H9 (cell line): ENCODE data around the gene CFAP65. TPM values are rescaled to one million over a fixed set of nuclear protein-coding genes. Genes with fewer than 3 reads are reported as not detected.
A peak's percentile ranks its signal among the peaks of the same experiment; 100 is the strongest.

Source experiments
- DNase-seq: peaks from one replicate; pipeline ENCODE4 v3.0.0-alpha.2; 2017
- H2AFZ ChIP-seq: one replicate; pipeline ENCODE4 v1.6.1; 2013; ENCODE audit warnings: mild to moderate bottlenecking, low read length, control low read depth, moderate library complexity
- H2AK5ac ChIP-seq: 2 replicates; pipeline ENCODE4 v1.6.1; 2013; ENCODE audit warnings: low read length, control low read depth, mixed read lengths; ENCODE audit not compliant: insufficient read length
- H2BK120ac ChIP-seq: one replicate; pipeline ENCODE4 v1.6.1; 2013; ENCODE audit warnings: low read depth, mild to moderate bottlenecking, low read length, control low read depth, inconsistent platforms; ENCODE audit not compliant: poor library complexity, severe bottlenecking
- H2BK12ac ChIP-seq: 2 replicates; pipeline ENCODE4 v1.6.1; 2013; ENCODE audit warnings: low read length, control low read depth, mixed read lengths, low read depth; ENCODE audit not compliant: insufficient read length
- H2BK15ac ChIP-seq: 2 replicates; pipeline ENCODE4 v1.6.1; 2013; ENCODE audit warnings: low read depth, low read length, control low read depth
- H2BK20ac ChIP-seq: one replicate; pipeline ENCODE4 v1.6.1; 2013; ENCODE audit warnings: low read depth, mild to moderate bottlenecking, low read length, control low read depth, inconsistent platforms; ENCODE audit not compliant: poor library complexity, severe bottlenecking
- H2BK5ac ChIP-seq: 2 replicates; pipeline ENCODE4 v1.6.1; 2013; ENCODE audit warnings: low read length, control low read depth, mixed read lengths; ENCODE audit not compliant: insufficient read length
- H3K14ac ChIP-seq: 2 replicates; pipeline ENCODE4 v1.6.1; 2013; ENCODE audit warnings: low read length, control low read depth; ENCODE audit not compliant: insufficient read depth
- H3K18ac ChIP-seq: 2 replicates; pipeline ENCODE4 v1.6.1; 2013; ENCODE audit warnings: low read depth, mild to moderate bottlenecking, mixed read lengths, low read length, control low read depth; ENCODE audit not compliant: insufficient read length
- H3K23ac ChIP-seq: 2 replicates; pipeline ENCODE4 v1.6.1; 2013; ENCODE audit warnings: low read length, control low read depth, mixed read lengths, low read depth; ENCODE audit not compliant: insufficient read length
- H3K23me2 ChIP-seq: 2 replicates; pipeline ENCODE4 v1.6.1; 2013; ENCODE audit warnings: low read depth, mild to moderate bottlenecking, mixed read lengths, low read length, control low read depth; ENCODE audit not compliant: insufficient read length, poor library complexity, severe bottlenecking
- H3K27ac ChIP-seq: 2 replicates; pipeline ENCODE4 v1.5.1; 2013; ENCODE audit warnings: low read length, control low read depth, mixed read lengths, low read depth; ENCODE audit not compliant: insufficient read length
- H3K27me3 ChIP-seq: 2 replicates; pipeline ENCODE4 v1.6.1; 2013; ENCODE audit warnings: low read length, control low read depth, inconsistent platforms; ENCODE audit not compliant: insufficient read depth
- H3K4ac ChIP-seq: 2 replicates; pipeline ENCODE4 v1.6.1; 2013; ENCODE audit warnings: low read depth, mild to moderate bottlenecking, control low read depth, inconsistent platforms, low read length, moderate library complexity
- H3K4me1 ChIP-seq: 2 replicates; pipeline ENCODE4 v1.6.1; 2013; ENCODE audit warnings: low read length, control low read depth, inconsistent platforms; ENCODE audit not compliant: insufficient read depth
- H3K4me2 ChIP-seq: 2 replicates; pipeline ENCODE4 v1.6.1; 2013; ENCODE audit warnings: low read length, control low read depth, mixed read lengths; ENCODE audit not compliant: insufficient read length, insufficient read depth
- H3K56ac ChIP-seq: 2 replicates; pipeline ENCODE4 v1.6.1; 2013; ENCODE audit warnings: low read depth, mild to moderate bottlenecking, mixed read lengths, low read length, control low read depth; ENCODE audit not compliant: insufficient read length
- H3K79me1 ChIP-seq: 2 replicates; pipeline ENCODE4 v1.6.1; 2013; ENCODE audit warnings: low read depth, mild to moderate bottlenecking, moderate library complexity, low read length, control low read depth, inconsistent platforms; ENCODE audit not compliant: insufficient read depth, poor library complexity, severe bottlenecking
- H3K79me2 ChIP-seq: 2 replicates; pipeline ENCODE4 v1.6.1; 2013; ENCODE audit warnings: low read length, control low read depth, inconsistent platforms; ENCODE audit not compliant: insufficient read depth
- H3K9ac ChIP-seq: 2 replicates; pipeline ENCODE4 v1.6.1; 2013; ENCODE audit warnings: low read length, control low read depth, mixed read lengths; ENCODE audit not compliant: insufficient read length; ENCODE audit errors: extremely low read depth
- H3K9me3 ChIP-seq: one replicate; pipeline ENCODE4 v1.6.1; 2013; ENCODE audit warnings: low read depth, low read length, inconsistent platforms; ENCODE audit not compliant: control insufficient read depth
- H3T11ph ChIP-seq: one replicate; pipeline ENCODE4 v1.6.1; 2013; ENCODE audit warnings: mild to moderate bottlenecking, low read length, control low read depth, inconsistent platforms
- H4K20me1 ChIP-seq: one replicate; pipeline ENCODE4 v1.6.1; 2013; ENCODE audit not compliant: control insufficient read depth, insufficient read length, insufficient read depth
- H4K5ac ChIP-seq: 2 replicates; pipeline ENCODE4 v1.6.1; 2013; ENCODE audit warnings: low read depth, mild to moderate bottlenecking, mixed read lengths, low read length, control low read depth; ENCODE audit not compliant: insufficient read length
- H4K8ac ChIP-seq: replicated peaks from 2 replicates; pipeline ENCODE4 v1.6.1; 2013; ENCODE audit warnings: low read length, control low read depth, mixed read lengths, low read depth; ENCODE audit not compliant: insufficient read length
- H4K91ac ChIP-seq: 2 replicates; pipeline ENCODE4 v1.6.1; 2013; ENCODE audit warnings: low read depth, mild to moderate bottlenecking, moderate library complexity, mixed read lengths, low read length, control low read depth; ENCODE audit not compliant: insufficient read length
- H3K27ac Mint-ChIP-seq, 3 experiments: 2 replicates in 2 of 3; 3 replicates in 1 of 3; pipeline ENCODE4 v1.8.0; 2020 to 2021; ENCODE audit warnings: mixed read lengths in 3 of 3, mild to moderate bottlenecking in 1 of 3, moderate library complexity in 1 of 3
- H3K27me3 Mint-ChIP-seq: 2 replicates; pipeline ENCODE4 v1.8.0; 2021; ENCODE audit warnings: low read depth, mild to moderate bottlenecking, moderate library complexity, mixed read lengths
- H3K36me3 Mint-ChIP-seq, 3 experiments: 2 replicates in 2 of 3; 3 replicates in 1 of 3; pipeline ENCODE4 v1.8.0; 2020 to 2021; ENCODE audit warnings: low read depth in 3 of 3, mixed read lengths in 3 of 3; ENCODE audit not compliant: insufficient read depth in 1 of 3
- H3K4me1 Mint-ChIP-seq, 2 experiments: 2 replicates each; pipeline ENCODE4 v1.8.0; 2020; ENCODE audit warnings: mixed read lengths in 2 of 2
- H3K4me3 Mint-ChIP-seq, 2 experiments: 2 replicates in 1 of 2; 3 replicates in 1 of 2; pipeline ENCODE4 v1.8.0; 2020 to 2021; ENCODE audit warnings: mild to moderate bottlenecking in 2 of 2, mixed read lengths in 2 of 2, moderate library complexity in 1 of 2
- H3K9me3 Mint-ChIP-seq, 2 experiments: 2 replicates in 1 of 2; 3 replicates in 1 of 2; pipeline ENCODE4 v1.8.0; 2020; ENCODE audit warnings: mild to moderate bottlenecking in 2 of 2, mixed read lengths in 2 of 2, moderate library complexity in 1 of 2
- CTCF ChIP-seq: fragments of 200-600 bp; sonication (generic); conservative IDR thresholded peaks from 3 replicates; pipeline ENCODE4 v1.8.0; 2021; ENCODE audit warnings: antibody characterized with exemption, mild to moderate bottlenecking
- WGBS: extraction: QIAGEN DNeasy Blood & Tissue Kit; methylation state at CpG from one replicate; pipeline ENCODE4 v1.1.7; 2013; ENCODE audit warnings: missing lambda C conversion rate, low lambda C conversion rate, mixed read lengths; ENCODE audit not compliant: insufficient read length; ENCODE audit errors: extremely low coverage; 5-methylcytosine and 5-hydroxymethylcytosine counted together
- total RNA-seq: library from RNA; stranded (reverse); gene quantifications from 2 replicates; pipeline ENCODE4 v1.2.1, GENCODE V29; 2021

The CFAP65 gene
- total RNA-seq, 1 experiment from 2014 or later = 0.20 TPM

GRCh38 chr2:218985021-218985324 is 56.3 kb downstream of the CFAP65 start, which contains the start of gene FEV:
TSS of gene FEV (minus strand) at chr2:218985184. CDS start at chr2:218985075, 109 bp downstream.
- Histone ChIP-seq H3K9ac (no peak within 1 kb of the TSS), H2BK12ac (no peak within 1 kb of the TSS), H3K23me2 (peaks cover 16% of the 10 kb centered on the region), H3K9me3 (no peaks in the 10 kb centered on the region), H2BK20ac (no peak within 1 kb of the TSS), H3K4me1 (no peaks in the 10 kb centered on the region; the same call in 1 of the 2 replicates), H2BK15ac (no peak within 1 kb of the TSS), H3T11ph (no peak within 1 kb of the TSS), H2AFZ (no peak within 1 kb of the TSS), H3K27me3 (peaks cover 89% of the 10 kb centered on the region), H3K18ac (no peak within 1 kb of the TSS), H4K5ac (no peak within 1 kb of the TSS), H3K4me2 (peak within 1 kb of the TSS; percentile 42), H3K4ac (no peak within 1 kb of the TSS), H3K79me2 (no peaks in the 10 kb centered on the region), H4K8ac (no peak within 1 kb of the TSS), H3K56ac (no peak within 1 kb of the TSS), H3K79me1 (no peaks in the 10 kb centered on the region), H2BK120ac (no peak within 1 kb of the TSS), H3K27ac (no peak within 1 kb of the TSS), H3K23ac (no peak within 1 kb of the TSS), H3K14ac (no peak within 1 kb of the TSS), H2BK5ac (no peak within 1 kb of the TSS), H4K91ac (no peak within 1 kb of the TSS), H4K20me1 (no peaks in the 10 kb centered on the region), H2AK5ac (no peak within 1 kb of the TSS)
- DNase-seq = no peak
- H3K4me3 Mint-ChIP-seq = peak within 1 kb of the TSS; percentile 45 to 82
- peaks cover 99% of the 10 kb centered on the region for H3K27me3 Mint-ChIP-seq
- no CpG with 5 or more reads among the region's 32 CpGs for WGBS
- peaks cover 10 to 29% of the 10 kb centered on the region in 2 experiments for H3K4me1 Mint-ChIP-seq
- H3K27ac Mint-ChIP-seq = no peak within 1 kb of the TSS
- no peak for TF ChIP-seq CTCF
- peaks cover 0 to 3% (median 0%) of the 10 kb centered on the region in 3 experiments; a peak in 1 of 7 replicates for H3K36me3 Mint-ChIP-seq
- H3K9me3 Mint-ChIP-seq = peaks cover 2 to 6% of the 10 kb centered on the region in 2 experiments; a peak in 2 of 5 replicates
